SKM-1 treated with dmso at 0.1 percent for 144 hours (cell line): ENCODE results near the gene TAOK3.
"Not testable (repeated sequence)": the region's sequence is repeated elsewhere in the genome, so short reads cannot be mapped to it uniquely, and the experiment has no call there.

Experiments used
- DNase-seq: peaks from one replicate; lab custom pipeline; 2025; ENCODE audit not compliant: unreplicated experiment; lab: John Stamatoyannopoulos, UW

Gene TAOK3

GRCh38 chr12:118145798-118146156 lies 226.9 kb downstream of the TAOK3 start:
- DNase-seq = no peak

- no peak for DNase-seq
Observed at GRCh38 chr12:118145113-118145797, 227.5 kb downstream of the TAOK3 start.

GRCh38 chr12:118144499-118144898 lies 228.2 kb downstream of the TAOK3 start:
- DNase-seq = no peak

- DNase-seq = no peak
Observed at GRCh38 chr12:118140825-118141224, 231.9 kb downstream of the TAOK3 start.

GRCh38 chr12:118137148-118137678 lies 235.5 kb downstream of the TAOK3 start:
- DNase-seq = no peak

GRCh38 chr12:118136559-118137003 lies 236.1 kb downstream of the TAOK3 start:
- no peak for DNase-seq

GRCh38 chr12:118135788-118136558 lies 236.7 kb downstream of the TAOK3 start, which contains the start of gene PEBP1:
TSS of gene PEBP1 (plus strand) at chr12:118136124. CDS start at chr12:118136210, 86 bp downstream.
- peak; percentile 63 for DNase-seq

- DNase-seq = not testable (repeated sequence)
Observed at GRCh38 chr12:118129436-118129835, 243.3 kb downstream of the TAOK3 start.

GRCh38 chr12:118127867-118128266 lies 244.8 kb downstream of the TAOK3 start:
- no peak for DNase-seq

GRCh38 chr12:118126119-118126757 lies 246.5 kb downstream of the TAOK3 start:
- no peak for DNase-seq

- no peak for DNase-seq
Observed at GRCh38 chr12:118125743-118126118, 247.0 kb downstream of the TAOK3 start.

- no peak for DNase-seq
Observed at GRCh38 chr12:118124333-118124874, 248.3 kb downstream of the TAOK3 start.

GRCh38 chr12:118122264-118122663 lies 250.4 kb downstream of the TAOK3 start:
- no peak for DNase-seq

- DNase-seq = no peak
Observed at GRCh38 chr12:118120579-118121363, 251.9 kb downstream of the TAOK3 start.

- DNase-seq = no peak
Observed at GRCh38 chr12:118119449-118119879, 253.2 kb downstream of the TAOK3 start.

GRCh38 chr12:118109088-118109487 lies 263.6 kb downstream of the TAOK3 start:
- DNase-seq = no peak

- DNase-seq = no peak
Observed at GRCh38 chr12:118107694-118108093, 265.0 kb downstream of the TAOK3 start.

GRCh38 chr12:118107011-118107410 lies 265.7 kb downstream of the TAOK3 start:
- DNase-seq = no peak

- DNase-seq = peak; percentile 30
Observed at GRCh38 chr12:118103601-118104382, 268.9 kb downstream of the TAOK3 start, which contains the start of gene VSIG10. TSS of gene VSIG10 (minus strand) at chr12:118104011. CDS start at chr12:118103671, 340 bp downstream.

GRCh38 chr12:118103201-118103600 lies 269.5 kb downstream of the TAOK3 start:
- DNase-seq = no peak
